A549 (cell line): ENCODE data around the gene KLHL22. TPM values are rescaled to one million over a fixed set of nuclear protein-coding genes. Genes with fewer than 3 reads are reported as not detected.

Source experiments
- ATAC-seq, 2 experiments: fragments of 200-7000 bp in 1 of 2; fragments of >200 bp in 1 of 2; cut with Nextera tagmentation in 1 of 2; cut with Tn5 transposase in 1 of 2; 3 replicates each; pipeline versions ENCODE4 v1.8.0 to v1.9.1; 2018 to 2020; ENCODE audit warnings: mild to moderate bottlenecking in 1 of 2, moderate library complexity in 1 of 2
- CTCF ChIA-PET: fragments of 300-600 bp; sonication (Branson Sonifier 250); formaldehyde crosslinking; extraction: SDS; loops from one replicate; lab custom pipeline; 2021; ENCODE audit warnings: antibody characterized with exemption, inconsistent platforms; lab: Yijun Ruan, JAX
- POLR2A ChIA-PET: fragments of 350-600 bp; formaldehyde crosslinking; extraction: SDS; loops from one replicate; lab custom pipeline; 2021; ENCODE audit warnings: antibody characterized with exemption, inconsistent platforms; lab: Yijun Ruan, JAX
- DNase-seq, 2 experiments: peaks; one replicate each; pipeline versions ENCODE4 v3.0.0 to v3.0.0-alpha.2; 2011 to 2016; ENCODE audit warnings: low read depth in 1 of 2, low spot score in 1 of 2
- FAIRE-seq: peaks from 2 replicates; lab custom pipeline; 2011; peaks lifted over from hg19 to GRCh38; lab: Jason Lieb, UNC
- H3K27ac ChIP-seq, 2 experiments: fragments of >200 bp; sonication (Bioruptor Twin); formaldehyde crosslinking; 3 replicates each; pipeline ENCODE4 v1.5.1; 2016 to 2017
- H3K4me1 ChIP-seq: fragments of >200 bp; sonication (Bioruptor Twin); formaldehyde crosslinking; 3 replicates; pipeline ENCODE4 v1.6.1; 2016
- H3K4me2 ChIP-seq: fragments of >200 bp; sonication (Bioruptor Twin); formaldehyde crosslinking; 3 replicates; pipeline ENCODE4 v1.6.1; 2016
- H3K4me3 ChIP-seq: fragments of >200 bp; sonication (Bioruptor Twin); formaldehyde crosslinking; 3 replicates; pipeline ENCODE4 v1.5.1; 2016
- H3K9me3 ChIP-seq: fragments of >200 bp; sonication (Bioruptor Twin); formaldehyde crosslinking; 3 replicates; pipeline ENCODE4 v1.6.1; 2016
- ATOH8 ChIP-seq: fragments of 250-450 bp; sonication (Bioruptor Pico); IDR thresholded peaks from 2 replicates; pipeline ENCODE4 v1.5.0; 2020; ENCODE audit warnings: low read depth, mild to moderate bottlenecking, moderate library complexity
- CBX8 ChIP-seq: fragments of 200-600 bp; sonication (generic); IDR thresholded peaks from 2 replicates; pipeline ENCODE4 v1.6.1; 2016
- CTCF ChIP-seq: fragments of >200 bp; sonication (Bioruptor Twin); formaldehyde crosslinking; IDR thresholded peaks from 3 replicates; pipeline ENCODE4 v1.5.1; 2016
- EP300 ChIP-seq, 2 experiments: fragments of >200 bp; sonication (Bioruptor Twin); formaldehyde crosslinking; IDR thresholded peaks; 2 replicates in 1 of 2; 3 replicates in 1 of 2; pipeline ENCODE4 v1.6.1; 2016 to 2017
- FOXS1 ChIP-seq: fragments of 250-450 bp; sonication (Bioruptor Pico); IDR thresholded peaks from 2 replicates; pipeline ENCODE4 v1.5.0; 2020; ENCODE audit warnings: mild to moderate bottlenecking, moderate library complexity
- GATA3 ChIP-seq: IDR thresholded peaks from 2 replicates; pipeline ENCODE4 v1.6.1; 2012; ENCODE audit warnings: borderline replicate concordance
- HDAC2 ChIP-seq: fragments of 200-600 bp; sonication (generic); IDR thresholded peaks from 2 replicates; pipeline ENCODE4 v1.6.1; 2016
- HES2 ChIP-seq: fragments of >200 bp; sonication (Bioruptor Twin); formaldehyde crosslinking; IDR thresholded peaks from 2 replicates; pipeline ENCODE4 v1.6.1; 2016
- HEYL ChIP-seq: fragments of 250-450 bp; sonication (Bioruptor Pico); IDR thresholded peaks from 2 replicates; pipeline ENCODE4 v1.8.0; 2021; ENCODE audit warnings: mild to moderate bottlenecking, moderate library complexity
- HOXB5 ChIP-seq: fragments of 250-450 bp; sonication (Bioruptor Pico); IDR thresholded peaks from 2 replicates; pipeline ENCODE4 v1.5.0; 2020; ENCODE audit warnings: mild to moderate bottlenecking, moderate library complexity
- JUN ChIP-seq, 2 experiments: fragments of >200 bp; sonication (Bioruptor Twin); formaldehyde crosslinking; IDR thresholded peaks; 2 replicates in 1 of 2; 3 replicates in 1 of 2; pipeline ENCODE4 v1.6.1; 2016 to 2017
- JUNB ChIP-seq: fragments of >200 bp; sonication (Bioruptor Twin); formaldehyde crosslinking; IDR thresholded peaks from 2 replicates; pipeline ENCODE4 v1.6.1; 2016
- PBX3 ChIP-seq: IDR thresholded peaks from 2 replicates; pipeline ENCODE4 v1.6.1; 2012
- PHF8 ChIP-seq: fragments of 200-600 bp; sonication (generic); IDR thresholded peaks from 2 replicates; pipeline ENCODE4 v1.6.1; 2016; ENCODE audit warnings: low read depth, mild to moderate bottlenecking, antibody characterized with exemption, moderate library complexity, borderline replicate concordance
- POLR2AphosphoS2 ChIP-seq: conservative IDR thresholded peaks from 2 replicates; pipeline ENCODE4 v1.6.1; 2012; ENCODE audit warnings: low read length, improper control_type of control experiment, inconsistent platforms
- RARB ChIP-seq: fragments of 250-450 bp; sonication (Bioruptor Pico); IDR thresholded peaks from 2 replicates; pipeline ENCODE4 v1.8.0; 2021; ENCODE audit warnings: mild to moderate bottlenecking, moderate library complexity
- REST ChIP-seq: fragments of 200-600 bp; sonication (generic); IDR thresholded peaks from 2 replicates; pipeline ENCODE4 v1.6.1; 2016; ENCODE audit warnings: antibody characterized with exemption, mild to moderate bottlenecking, moderate library complexity
- RNF2 ChIP-seq: fragments of 200-600 bp; sonication (generic); IDR thresholded peaks from 2 replicates; pipeline ENCODE4 v1.6.1; 2016; ENCODE audit warnings: low read depth, mild to moderate bottlenecking, antibody characterized with exemption, moderate library complexity, borderline replicate concordance
- SMC3 ChIP-seq: fragments of >200 bp; sonication (Bioruptor Twin); formaldehyde crosslinking; IDR thresholded peaks from 3 replicates; pipeline ENCODE4 v1.6.1; 2018; ENCODE audit warnings: inconsistent platforms
- TFCP2L1 ChIP-seq: fragments of 250-450 bp; sonication (Bioruptor Pico); IDR thresholded peaks from 2 replicates; pipeline ENCODE4 v1.5.0; 2021; ENCODE audit warnings: mild to moderate bottlenecking
- WGBS: methylation state at CpG from one replicate; pipeline ENCODE4 v1.1.6; 2017; ENCODE audit errors: missing lambda C conversion rate; 5-methylcytosine and 5-hydroxymethylcytosine counted together
- polyA plus RNA-seq, 4 experiments: library from polyadenylated mRNA; depleted of rRNA in 3 of 4; stranded (reverse); fragments of >200 nt; fragmentation: RNase III in 1 of 4; extraction: RNeasy Plus Mini Kit Qiagen cat#74134 plus additional on column Dnase treatment in 1 of 4; gene quantifications; 2 replicates in 3 of 4; 3 replicates in 1 of 4; pipeline ENCODE4 v1.2.3, GENCODE V29; 2011 to 2017

The KLHL22 gene
- polyA plus RNA-seq, 2 of the 4 experiments (the other 2 are of a cell fraction): 11.7 TPM

- TF ChIP-seq PBX3 (no peak), GATA3 (no peak), POLR2AphosphoS2 (no peak), FOXS1 (CRISPR knock-in tag) (no peak), CBX8 (no peak)
- TF ChIP-seq, all 56 proteins: peak for 0
Measured at GRCh38 chr22:20440637-20441591, 54.7 kb downstream of the KLHL22 start (continued).

GRCh38 chr22:20439928-20440575 lies 55.5 kb downstream of the KLHL22 start:
- TF ChIP-seq GATA3 (no peak), HDAC2 (no peak), TFCP2L1 (no peak), RNF2 (no peak), PBX3 (no peak), JUN (IDR thresholded peaks at IDR 0.05) (no peak), HES2 (no peak), PHF8 (no peak), CTCF (no peak), ATOH8 (CRISPR knock-in tag) (no peak), HEYL (no peak), SMC3 (no peak), RARB (CRISPR knock-in tag) (no peak), JUNB (no peak), EP300 (IDR thresholded peaks at IDR 0.05) (no peak), HOXB5 (CRISPR knock-in tag) (no peak), REST (no peak)
- Histone ChIP-seq H3K27ac (no peak overlapping the region), H3K4me2 (no peak overlapping the region), H3K9me3 (no peaks in the 10 kb centered on the region), H3K4me1 (no peaks in the 10 kb centered on the region), H3K4me3 (no peak overlapping the region)
- ATAC-seq (no peak), DNase-seq (no peak), FAIRE-seq (no peak)
- WGBS: 93% methylated on average over 2 of the region's 5 CpGs
- POLR2A ChIA-PET: no interaction called here
- CTCF ChIA-PET: interaction anchor here (1.3 kb wide), 1 partner anchor 14 kb away, joined by 4 read pairs; no protein-coding TSS in a partner anchor
